HG02884 (cell line): ENCODE results near the gene SIRT2.

Source experiments
- ATAC-seq: cut with Tn5 transposase; IDR thresholded peaks from one replicate; pipeline ENCODE4 v1.9.1; 2021; ENCODE audit warnings: mild to moderate bottlenecking, moderate library complexity; ENCODE audit not compliant: unreplicated experiment

SIRT2 gene

GRCh38 chr19:38920602-38921419 lies 21.4 kb upstream of the SIRT2 start:
- no peak for ATAC-seq

DNA sequence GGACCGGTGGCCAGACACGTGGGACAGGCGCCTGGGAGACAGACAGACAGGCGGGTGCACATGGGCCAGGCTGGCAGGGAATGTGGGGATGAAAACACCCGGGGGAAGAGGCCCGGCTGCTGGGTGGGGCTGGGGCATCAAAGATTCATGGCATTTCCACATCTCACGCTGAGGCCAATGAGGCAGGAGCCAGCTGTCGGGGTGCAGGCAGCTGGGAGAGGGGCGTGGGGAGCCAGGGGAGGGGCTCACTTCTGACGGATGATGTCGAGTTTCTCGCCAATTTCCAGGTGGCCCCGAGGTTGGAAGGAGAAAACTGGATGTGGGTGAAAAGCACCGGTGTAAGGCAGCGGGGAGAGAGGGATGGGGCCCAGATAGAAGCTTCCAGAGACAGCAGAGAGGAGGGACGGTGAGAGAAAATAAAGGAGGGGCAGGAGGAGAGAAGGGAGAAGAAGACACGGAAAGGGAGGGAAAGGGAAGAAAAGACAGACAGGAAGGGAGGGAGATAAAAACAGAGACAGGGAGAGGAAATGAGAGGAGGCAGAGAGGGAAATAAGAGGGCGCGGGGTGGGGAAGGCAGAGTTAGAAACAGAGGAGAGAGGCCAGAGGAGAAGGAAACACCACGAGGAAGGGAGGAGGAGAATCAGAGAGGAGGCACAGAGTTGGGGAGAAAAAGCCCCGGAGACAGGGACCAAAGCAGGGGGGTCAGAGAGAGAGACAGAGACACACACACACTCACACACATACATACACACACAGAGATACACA lies 20.6 kb upstream of the SIRT2 start:
- ATAC-seq: no peak

DNA sequence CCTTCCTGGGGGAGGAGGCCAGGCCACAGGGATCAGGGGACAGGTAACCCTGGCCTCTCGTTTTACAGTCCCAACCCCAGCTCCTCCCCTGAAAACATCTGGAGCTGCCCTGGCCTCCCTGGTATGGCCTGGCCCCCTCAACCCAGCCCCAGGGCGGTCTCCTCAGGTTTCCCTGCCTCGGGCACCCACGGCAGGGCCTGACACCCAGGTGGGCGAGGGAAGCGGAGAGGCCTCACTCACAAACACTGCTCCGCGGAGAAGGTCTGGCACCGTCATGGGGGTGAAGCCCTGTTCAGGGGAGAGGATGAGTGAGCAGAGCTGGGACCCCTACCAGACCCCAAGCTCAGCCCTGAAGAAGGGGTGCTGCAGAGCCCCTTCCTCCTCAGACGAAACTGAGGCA lies 19.1 kb upstream of the SIRT2 start:
- ATAC-seq: no peak

DNA sequence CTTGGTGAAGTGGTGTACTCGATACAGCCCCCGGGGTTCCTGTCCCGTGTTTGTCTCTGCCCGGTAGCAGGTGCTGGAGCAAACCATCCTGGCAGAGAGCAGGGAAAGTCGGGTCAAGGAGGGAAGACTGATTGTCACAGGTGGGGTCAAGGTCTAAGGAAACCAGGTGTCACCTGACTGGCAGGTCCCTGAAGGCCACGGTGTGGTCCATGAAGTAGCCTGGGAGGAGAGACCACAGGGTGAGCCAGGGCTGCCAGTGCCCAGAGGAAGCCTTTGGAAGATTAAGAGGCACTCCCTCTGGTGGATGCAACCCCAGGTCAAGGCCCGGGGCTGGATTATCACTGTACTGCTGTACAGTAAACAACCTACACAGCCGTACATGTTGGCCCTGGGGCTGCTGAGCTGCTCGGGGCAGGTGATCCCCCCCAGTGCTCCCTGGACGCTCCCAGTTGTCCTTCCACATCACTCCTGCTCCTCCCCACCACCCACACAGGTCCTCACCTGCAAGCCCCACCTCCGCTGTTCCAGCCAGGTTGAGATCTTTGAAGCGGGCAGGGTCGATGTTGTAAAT lies 18.6 kb upstream of the SIRT2 start:
- no peak for ATAC-seq

DNA sequence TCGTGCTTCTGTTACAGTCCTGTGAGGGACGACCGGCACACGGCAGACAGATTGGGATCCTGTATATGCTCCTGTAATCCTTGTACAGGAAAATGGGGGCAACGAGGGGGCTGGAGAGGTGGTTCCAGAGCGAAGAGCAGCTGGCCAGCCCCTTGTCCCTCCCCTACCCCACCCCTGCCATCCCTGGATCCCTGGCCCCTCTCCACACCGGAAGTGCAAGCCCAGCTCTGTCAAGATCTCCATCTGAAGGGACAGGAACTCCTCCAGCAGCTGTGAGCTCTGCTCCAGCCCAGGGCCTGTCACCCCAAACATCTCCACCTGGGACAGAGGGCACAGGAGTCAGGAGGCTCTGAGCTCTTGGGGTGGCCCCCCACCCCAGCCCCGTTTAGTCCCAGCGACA lies 18.1 kb upstream of the SIRT2 start:
- no peak for ATAC-seq

GRCh38 chr19:38915329-38916321 lies 16.2 kb upstream of the SIRT2 start:
- ATAC-seq: no peak

DNA sequence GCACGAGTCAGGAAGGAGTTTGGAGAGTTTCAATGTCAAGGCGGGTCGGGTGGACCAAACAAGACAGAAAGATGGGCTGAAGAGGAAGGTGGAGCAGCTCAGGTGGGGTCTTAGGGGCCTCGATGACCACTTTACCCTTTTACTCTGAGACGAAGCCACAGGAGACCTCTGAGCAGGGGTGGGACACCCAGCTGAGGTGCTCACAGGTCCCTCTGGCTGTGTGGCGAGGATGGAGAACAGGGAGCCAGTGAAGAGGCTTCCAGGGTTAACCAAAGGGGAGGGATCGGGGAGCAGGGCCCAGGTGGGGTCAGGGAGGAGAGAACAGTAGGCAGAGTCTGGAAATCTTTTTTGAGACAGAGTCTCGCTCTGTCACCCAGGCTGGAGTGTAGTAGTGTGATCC lies 14.5 kb upstream of the SIRT2 start:
- ATAC-seq: no peak

DNA sequence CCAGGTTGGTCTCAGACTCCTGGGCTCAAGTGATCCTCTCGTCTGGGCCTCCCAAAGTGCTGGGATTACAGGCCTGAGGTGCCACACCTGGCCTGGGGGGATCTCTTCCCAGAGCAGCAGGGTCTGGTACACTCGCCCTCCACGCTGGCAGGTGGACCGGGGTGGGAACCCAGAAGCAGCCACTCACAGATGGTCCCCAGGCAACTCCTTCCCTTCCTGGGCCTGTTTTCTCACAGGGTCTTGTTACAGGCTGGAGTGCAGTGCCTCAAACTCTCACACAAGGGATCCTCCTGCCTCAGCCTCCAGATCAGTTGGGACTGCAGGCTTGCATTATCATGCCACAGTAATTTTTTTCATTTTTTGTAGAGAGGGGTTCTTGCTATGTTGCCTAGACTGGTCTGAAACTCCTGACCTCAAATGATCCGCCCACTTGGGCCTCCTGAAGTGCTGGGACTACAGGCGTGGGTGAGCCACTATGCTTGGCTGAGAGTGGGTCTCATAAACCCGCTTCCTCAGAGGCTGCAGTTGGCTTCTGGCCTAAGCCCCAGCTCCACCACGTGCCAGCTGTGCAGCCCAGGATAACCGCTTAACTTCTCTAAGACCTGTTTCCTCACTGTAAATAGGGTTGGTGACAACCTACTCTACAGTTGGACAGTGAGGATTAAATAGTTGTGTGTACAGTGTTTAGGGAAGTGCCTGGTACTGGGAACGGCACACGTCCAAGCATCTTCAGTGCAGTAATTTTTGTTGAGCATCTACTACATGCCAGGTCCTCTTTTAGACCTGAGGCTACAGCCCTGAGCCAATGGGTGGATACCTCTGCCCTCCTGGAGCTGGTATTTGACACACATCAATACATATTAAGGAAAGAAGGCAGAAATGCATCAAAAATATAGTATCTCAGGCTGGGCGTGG lies 13.4 kb upstream of the SIRT2 start:
- no peak for ATAC-seq

GRCh38 chr19:38911388-38912001 lies 12.1 kb upstream of the SIRT2 start:
- ATAC-seq: no peak

DNA sequence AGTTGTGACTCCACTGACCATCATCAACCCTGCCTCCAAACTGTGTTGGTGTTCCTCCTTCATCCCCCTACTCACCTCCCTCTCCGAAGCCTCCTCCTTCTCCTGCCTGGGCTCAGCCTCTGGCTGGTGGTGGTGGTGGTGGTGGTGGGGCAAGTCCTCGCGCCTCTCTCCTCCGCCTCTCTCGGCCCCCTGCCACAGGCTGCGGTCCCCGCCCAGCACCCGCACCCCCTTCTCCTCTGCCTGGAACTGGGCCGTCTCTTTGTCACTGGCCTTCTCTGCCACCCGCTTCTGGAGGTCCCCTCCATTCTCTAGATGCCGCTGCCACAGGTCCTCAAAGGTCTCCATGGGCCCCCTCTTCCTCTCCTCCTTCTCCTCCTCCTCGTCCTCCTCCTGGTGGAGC lies 11.1 kb upstream of the SIRT2 start:
- ATAC-seq: no peak

GRCh38 chr19:38908911-38909310 lies 9.5 kb upstream of the SIRT2 start:
- ATAC-seq: no peak

DNA sequence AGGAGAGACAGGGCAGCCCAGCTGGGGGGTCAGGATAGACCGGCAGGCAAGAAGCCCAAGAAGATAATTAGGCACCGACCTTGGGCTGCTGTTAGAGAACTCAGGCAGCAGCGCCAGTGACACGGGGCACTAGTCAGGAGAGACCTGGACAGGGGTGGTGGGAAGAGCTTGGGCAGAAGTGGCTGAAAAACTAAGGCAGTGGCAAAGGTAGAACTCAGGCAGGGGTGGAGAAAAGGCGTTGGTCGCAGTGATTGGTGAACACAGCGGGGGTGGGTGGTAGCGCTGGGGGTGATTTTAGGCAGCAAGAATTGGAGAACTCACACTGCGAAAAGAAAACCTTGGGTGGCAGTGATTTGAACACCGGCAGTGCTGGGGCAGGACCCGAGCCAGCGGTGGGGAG lies 8.3 kb upstream of the SIRT2 start:
- ATAC-seq: no peak

GRCh38 chr19:38907227-38907626 lies 7.8 kb upstream of the SIRT2 start:
- ATAC-seq: no peak

GRCh38 chr19:38905620-38906019 lies 6.2 kb upstream of the SIRT2 start:
- no peak for ATAC-seq

DNA sequence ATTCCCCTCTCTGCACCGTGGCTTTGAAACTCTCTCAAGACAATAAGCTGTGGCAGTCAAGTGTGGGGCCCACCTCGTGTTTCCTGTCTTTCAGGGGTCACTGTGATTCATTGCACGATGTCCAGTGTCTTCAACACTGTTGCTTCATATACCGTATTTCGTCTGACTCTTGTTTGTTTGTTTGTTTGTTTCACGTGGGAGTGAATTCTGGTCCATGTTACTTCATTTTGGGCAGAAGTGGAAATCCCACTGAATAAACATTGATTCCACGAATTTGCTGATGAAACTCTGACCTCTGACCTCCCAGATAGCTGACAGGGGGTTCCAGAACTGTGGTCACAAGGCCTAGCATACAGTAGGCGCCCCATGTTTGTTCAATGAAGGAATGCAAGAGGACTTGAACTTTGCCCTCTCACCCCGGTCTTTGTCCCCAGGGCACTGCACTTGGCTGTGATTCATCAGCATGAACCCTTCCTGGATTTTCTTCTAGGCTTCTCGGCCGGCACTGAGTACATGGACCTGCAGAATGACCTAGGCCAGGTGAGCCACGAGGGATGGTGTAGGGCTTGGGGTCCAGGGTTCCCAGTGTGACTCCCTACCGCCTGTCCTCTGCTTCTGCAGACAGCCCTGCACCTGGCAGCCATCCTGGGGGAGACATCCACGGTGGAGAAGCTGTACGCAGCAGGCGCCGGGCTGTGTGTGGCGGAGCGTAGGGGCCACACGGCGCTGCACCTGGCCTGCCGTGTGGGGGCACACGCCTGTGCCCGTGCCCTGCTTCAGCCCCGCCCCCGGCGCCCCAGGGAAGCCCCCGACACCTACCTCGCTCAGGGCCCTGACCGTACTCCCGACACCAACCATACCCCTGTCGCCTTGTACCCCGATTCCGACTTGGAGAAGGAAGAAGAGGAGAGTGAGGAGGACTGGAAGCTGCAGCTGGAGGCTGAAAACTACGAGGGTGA lies 5.4 kb upstream of the SIRT2 start:
- ATAC-seq: no peak

DNA sequence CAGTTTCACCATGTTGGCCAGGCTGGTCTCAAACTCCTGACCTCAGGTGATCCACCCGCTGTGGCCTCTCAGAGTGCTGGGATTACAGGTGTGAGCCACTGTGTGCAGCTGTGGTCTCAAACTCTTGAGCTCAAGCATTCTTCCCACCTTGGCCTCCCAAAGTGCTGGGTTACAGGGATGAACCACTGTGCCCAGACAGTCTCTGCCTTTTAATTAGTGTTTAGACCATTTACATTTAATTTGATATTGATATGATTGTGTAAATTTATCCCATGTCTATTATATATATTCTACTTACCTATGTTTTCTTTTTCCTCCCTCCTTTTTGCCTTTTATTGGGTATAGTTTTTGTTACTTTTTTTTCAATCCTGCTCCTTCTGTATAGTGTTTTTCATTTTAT lies 2.3 kb upstream of the SIRT2 start:
- no peak for ATAC-seq

DNA sequence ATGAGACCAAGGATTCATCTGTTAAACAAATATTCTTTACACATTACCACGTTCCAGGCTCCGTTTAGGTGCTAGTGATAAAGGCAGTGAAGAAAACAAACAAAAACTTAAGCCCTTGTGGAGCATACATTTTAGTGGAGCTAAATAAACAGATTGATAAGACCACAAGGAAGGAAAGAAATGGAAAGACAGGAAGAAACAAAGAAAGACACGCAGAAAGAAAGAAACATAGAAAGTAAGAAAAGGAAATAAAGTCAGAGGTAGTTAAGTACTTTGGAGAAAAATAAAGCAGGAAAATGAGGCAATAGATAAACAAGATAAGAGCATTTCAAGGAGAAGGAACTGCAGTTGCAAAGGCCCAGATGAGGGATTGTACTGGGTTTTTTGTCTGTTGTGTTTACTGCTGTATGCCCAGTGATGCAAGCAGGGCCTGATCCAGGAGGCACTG lies 1.3 kb upstream of the SIRT2 start:
- no peak for ATAC-seq

DNA sequence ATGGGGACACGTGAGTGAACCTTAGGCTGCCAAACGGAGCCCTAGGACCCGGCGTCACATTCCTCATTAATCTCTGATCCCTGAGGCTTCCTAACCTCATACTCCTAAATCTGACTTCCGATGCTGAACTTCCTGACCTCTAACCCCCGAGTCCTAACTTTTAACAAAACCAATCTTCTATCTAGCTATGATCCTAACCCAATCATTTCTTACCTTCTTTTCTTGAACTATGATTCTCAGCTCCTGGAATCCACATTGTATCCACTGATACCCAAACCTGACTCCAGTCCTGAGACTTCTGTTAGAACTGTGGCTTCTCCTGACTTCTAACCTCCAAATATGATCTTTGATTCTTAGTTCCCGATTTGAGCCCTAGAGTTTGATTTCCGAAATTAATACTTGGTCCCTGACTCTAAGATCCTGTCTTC lies 798 bp upstream of the SIRT2 start:
- ATAC-seq: no peak
